NCI-H460 (cell line): ENCODE measurements around the gene WWC2. TPM values are rescaled to one million over a fixed set of nuclear protein-coding genes. Genes with fewer than 3 reads are reported as not detected.
A peak's percentile ranks its signal among the peaks of the same experiment; 100 is the strongest.

Experiments
- DNase-seq: peaks from one replicate; pipeline ENCODE4 v3.0.0-alpha.2; 2016; ENCODE audit warnings: low read depth; ENCODE audit errors: extremely low read depth
- total RNA-seq: library from RNA; depleted of rRNA; stranded (reverse); fragments of >200 nt; shearing (Covaris generic); gene quantifications from 2 replicates; pipeline ENCODE4 v1.2.3, GENCODE V29; 2014

The WWC2 gene
- total RNA-seq, 1 experiment from 2014 or later: 24.8 TPM

DNA sequence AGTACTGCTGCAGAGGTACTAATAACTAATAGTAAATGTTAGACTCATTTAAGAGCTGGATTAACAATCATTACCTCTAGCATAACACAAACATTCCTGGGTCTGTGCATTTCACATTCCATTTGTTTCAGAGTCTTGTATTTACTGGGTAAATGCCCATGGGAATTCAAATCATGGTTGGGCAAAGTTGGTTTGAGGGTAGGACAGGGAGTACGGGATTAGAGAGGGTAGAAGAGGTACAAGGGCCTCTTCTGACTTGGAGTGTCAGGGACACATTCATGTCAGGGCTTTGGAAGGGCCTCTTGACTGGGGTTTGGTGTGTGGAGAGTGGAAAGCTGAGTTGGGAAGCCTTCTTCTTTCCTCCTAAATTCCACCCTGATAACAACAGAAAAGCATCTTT is 65.9 kb downstream of the WWC2 start:
- DNase-seq: no peak

DNA sequence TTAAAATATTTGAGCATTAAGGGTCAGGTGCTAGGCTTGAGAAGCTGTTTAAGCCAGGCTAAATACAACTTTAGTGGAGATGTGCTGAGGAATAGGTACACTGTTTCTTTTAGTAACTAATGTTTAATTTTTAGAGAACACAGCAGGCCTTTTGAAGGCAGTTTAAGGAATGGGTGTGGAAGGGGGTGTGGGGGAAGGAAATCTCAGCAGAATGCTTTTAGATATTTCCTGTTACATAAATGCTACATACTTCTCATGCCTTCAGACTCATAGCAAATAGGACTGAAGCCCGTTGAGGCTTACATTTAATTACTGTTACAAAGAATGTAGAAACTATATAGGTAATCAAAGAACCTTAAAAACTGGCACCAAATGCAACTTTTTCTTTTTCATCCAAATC is 66.3 kb downstream of the WWC2 start:
- DNase-seq: no peak

DNA sequence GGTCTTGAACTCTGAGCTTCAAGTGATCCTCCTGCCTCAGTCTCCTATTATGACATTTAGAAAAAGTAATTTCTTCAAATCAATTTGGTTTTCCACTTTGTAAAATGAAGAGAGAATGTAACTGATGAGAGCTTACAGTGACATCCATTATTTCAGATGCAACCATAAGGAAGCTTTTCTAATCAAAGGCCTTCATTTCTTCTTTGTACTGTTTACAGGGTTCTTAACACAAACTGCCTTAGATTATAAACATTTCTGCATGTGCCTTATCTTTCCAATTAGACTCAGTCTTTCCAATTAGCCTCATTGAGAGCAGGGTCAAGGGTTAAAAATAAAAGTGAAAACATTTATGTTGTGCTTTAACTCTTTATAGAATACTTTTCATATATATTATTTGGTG is 71.8 kb downstream of the WWC2 start:
- no peak for DNase-seq

DNA sequence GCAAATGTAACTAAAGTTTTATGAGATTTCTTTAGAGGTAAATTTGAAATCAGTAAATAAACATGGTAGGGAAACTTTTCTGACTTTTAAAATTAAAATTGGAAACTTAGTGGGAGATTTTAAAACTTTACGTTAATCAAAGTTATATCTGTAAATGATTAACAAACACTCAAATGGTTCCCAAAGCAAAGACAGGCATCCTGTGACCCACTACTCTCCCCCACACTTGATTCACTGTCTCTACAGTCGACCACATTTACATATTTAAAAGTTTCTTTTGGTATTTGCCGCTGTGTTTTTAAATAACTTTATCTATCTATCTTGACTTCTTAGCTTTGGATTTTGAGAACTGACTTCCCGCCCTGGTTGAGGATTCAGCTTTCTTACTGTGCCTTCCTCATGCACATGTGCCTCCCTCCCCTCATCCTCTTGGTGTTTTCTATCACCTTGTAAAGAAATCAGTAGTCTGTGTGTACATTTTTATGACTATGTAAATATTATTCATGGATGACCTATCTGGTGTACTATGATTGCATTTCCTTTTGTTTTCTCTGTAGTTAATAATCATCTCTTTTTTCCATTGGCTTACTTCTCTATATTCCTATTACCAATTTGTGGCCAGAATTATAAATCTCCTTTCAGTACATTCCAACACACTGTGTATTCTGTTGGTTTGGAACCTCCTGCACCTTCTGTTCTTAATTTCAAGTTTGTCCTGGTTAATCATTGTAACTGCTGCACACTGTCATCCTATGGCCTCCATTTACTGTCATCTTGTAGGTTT is 72.6 kb downstream of the WWC2 start:
- DNase-seq: no peak

DNA sequence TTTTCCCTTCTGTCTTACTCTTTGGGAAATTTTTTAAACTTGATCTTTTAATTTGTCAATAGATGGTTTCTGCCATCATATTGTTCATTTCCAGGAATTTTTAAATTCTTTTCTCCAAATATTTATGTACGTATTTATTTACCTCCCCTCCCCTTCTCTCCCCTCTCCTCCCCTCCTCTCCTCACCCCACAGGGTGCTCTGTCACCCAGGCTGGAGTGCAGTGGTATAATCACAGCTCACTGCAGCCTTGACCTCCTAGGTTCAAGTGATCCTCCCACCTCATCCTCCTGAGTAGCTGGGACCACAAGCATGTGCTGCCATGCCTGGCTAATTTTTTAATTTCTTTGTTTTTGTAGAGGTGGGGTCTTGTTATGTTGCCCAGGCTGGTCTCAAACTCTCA is 73.8 kb downstream of the WWC2 start:
- no peak for DNase-seq

DNA sequence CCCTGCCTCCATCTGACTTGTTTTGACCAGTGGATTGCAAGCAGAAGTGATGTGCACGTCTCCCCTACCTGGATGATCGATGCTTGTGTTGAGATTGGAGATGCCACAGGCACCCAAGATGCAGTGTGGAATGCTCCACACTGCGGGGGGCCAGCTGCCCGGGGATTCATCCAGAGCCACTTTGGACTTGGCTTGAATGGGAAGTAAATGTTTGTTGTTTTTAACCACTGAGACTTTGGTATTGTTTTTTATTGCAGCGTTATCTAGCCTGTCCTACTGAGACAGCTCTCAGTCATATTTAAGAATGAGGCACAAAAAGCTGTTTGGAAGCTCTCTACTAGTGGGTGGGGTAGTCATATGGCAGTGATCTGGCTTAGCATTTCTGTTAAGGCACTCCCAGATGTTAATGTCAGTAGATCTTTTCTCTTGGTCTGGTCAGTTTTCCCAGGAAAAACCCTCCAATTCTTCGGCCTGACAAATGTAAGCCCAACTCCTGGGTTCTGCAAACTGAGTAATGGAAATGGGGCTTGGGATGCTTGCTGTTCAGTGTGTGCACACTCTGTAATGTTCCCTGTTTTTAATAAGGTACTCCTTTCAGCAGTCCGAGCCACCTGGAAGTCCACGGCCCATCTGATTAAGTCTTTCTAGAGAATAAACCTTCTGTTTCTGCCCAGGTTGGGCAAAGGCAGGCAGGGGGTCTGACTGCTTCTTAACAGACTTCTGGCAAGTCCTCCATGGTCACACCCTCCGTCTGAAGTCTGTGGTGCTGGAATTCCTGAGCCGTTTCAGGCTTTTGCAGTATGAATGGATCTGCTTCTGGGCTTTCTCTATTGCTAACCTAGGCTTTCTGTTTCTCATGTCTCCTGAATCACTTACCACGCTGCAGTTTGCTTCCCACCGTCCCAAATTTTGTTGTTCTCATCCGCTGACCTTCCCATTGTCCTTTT is 74.8 kb downstream of the WWC2 start:
- no peak for DNase-seq

DNA sequence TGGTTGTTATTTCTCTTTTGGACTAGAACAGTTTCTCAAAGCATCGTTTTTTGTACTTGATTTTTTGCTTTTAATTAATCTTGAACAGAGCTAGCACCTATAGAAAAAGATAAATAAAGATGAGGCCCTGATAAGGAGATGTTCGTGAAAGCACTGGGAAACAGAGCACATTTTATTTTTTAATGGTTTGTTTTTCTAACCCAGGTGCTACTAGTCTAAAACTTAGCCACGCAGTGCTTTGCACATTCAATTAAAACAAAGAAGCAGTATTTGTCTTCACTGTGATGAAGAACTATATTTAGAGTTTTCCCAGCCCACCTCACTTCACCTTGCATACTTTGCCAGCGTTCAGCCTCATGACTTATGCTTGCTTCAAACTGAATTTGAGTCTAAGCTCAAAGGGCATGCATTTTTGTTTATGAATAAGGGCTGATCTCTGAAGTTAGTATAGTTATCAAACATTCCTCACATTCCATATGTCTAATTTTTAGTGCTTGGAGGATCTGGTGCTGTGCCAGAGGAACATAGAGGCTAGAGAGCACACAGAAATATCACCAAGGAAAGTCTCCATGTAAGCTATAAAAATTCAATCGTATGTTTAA is 76.7 kb downstream of the WWC2 start:
- no peak for DNase-seq

DNA sequence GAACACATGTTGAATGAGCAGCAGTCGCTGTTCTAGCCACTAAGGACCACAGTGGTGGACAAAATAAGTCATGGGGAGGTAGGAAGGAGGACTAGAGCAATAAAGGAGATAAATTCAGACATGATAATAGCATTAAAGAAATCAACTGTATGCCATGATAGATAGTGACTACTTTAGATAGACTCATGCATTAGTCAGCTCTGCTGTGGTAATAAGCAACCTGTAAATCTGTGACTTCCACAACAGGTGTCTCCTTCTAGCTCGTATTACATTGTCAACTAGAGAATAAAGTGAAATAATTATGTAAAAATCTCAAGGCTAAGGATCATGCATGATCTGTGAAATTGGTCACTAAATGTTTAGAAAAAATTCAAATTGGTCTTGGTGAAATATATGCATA is 77.9 kb downstream of the WWC2 start:
- no peak for DNase-seq

DNA sequence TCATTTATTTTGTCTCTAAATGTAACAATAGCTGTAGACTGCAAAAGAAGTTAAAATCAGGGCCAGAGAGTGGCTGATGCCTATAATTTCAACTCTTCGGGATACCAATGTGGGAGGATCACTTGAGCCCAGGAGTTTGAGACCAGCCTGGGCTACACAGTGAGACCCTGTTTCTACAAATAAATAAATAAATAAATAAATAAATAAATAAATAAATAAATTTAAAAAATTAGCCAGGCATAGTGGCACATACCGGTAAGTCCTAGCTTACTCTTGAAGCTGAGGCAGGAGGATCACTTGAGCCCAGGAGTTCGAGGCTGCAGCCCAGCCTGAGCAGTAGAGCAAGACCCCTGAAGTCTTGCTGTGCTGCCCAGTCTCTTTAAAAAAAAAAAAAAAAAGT is 79.1 kb downstream of the WWC2 start:
- DNase-seq: no peak

DNA sequence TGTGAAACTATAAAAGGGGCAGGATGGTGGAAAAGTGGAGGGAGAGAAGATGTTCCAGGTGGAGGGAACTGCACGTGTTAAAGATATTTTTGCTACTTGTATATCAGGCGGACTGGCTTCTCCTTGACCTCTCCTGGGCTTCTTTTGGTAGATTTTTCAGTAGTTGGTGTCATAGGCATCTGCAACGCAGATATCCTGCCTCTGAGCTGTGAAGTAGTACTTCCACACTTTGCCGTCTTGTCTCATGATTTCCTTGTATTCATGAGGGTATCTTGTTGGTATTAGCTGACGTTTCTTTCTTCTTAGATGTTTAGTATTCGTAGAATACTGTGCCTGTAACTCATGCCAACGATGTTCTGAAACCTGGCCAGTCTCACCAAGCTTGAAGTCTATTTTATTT is 81.0 kb downstream of the WWC2 start:
- DNase-seq: no peak

DNA sequence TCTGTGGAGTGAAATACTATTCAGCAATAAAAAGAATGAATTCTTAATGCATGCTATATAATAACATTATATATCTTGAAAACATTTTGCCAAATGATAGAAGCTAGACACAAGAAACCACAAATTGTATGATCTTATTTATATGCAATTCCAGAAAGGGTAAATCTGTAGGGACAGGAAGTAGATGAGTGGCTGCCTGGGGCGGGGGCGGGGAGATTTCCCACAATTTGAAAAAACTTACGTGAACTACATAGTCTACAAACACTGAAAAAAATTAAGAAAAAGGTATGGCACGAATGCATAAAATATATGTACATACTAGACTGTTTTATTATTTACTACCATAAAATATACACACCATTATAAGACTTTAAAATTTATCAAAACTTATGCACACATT is 81.6 kb downstream of the WWC2 start:
- DNase-seq: no peak

DNA sequence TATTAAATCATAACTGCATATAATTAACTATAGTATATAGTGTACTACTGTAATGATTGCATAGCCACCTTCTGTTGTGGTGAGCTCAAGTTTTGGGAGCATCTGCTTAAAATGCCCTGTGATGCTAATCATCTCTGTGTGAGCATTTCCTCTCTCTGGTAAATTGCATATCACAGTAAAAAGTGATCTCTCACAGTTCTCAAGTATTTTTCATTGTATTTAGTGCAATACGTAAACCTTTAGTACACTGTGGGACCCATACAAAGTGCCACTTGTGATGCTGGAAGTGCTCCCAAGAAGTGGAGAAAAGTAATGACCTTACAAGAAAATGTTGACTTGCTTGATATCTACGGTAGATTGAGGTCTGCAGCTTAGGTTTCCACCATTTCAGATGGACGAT is 82.0 kb downstream of the WWC2 start:
- DNase-seq: no peak

DNA sequence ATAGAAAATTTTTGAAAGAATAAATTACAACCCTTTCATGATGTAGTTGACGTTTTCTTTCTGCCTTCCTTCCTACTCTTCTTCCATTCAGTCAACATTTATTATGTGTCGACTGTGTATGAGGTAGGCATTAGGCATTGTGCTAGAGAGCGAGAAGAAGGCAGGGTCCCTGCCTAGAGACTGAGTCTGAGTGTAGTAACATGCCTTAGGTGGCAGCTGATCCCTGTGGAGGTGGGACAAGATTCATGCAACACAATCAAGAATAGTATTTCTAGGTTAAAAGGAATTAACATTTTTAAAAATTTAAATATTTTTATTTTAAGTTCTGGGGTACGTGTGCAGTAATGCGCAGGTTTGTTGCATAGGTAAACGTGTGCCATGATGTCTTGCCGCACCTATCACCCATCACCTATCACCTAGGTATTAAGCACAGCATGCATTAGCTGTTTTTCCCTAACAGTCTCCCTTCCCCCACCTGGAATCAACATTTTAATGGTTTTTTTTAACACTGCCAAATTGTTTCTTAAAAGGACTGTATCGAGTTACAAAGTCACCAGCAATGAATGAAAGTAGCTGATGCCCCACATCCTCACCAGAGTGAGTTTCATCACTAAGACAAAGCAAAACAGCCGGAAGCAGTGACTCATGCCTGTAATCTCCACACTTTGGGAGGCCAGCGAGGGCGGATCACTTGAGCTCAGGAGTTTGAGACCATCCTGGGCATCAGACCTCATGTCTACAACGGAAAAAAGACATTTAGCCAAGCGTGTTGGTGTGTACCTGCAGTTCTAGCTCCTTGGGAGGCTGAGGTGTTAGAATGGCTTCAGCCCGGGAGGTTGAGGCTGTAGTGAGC is 84.0 kb downstream of the WWC2 start:
- peak; percentile 50 for DNase-seq

DNA sequence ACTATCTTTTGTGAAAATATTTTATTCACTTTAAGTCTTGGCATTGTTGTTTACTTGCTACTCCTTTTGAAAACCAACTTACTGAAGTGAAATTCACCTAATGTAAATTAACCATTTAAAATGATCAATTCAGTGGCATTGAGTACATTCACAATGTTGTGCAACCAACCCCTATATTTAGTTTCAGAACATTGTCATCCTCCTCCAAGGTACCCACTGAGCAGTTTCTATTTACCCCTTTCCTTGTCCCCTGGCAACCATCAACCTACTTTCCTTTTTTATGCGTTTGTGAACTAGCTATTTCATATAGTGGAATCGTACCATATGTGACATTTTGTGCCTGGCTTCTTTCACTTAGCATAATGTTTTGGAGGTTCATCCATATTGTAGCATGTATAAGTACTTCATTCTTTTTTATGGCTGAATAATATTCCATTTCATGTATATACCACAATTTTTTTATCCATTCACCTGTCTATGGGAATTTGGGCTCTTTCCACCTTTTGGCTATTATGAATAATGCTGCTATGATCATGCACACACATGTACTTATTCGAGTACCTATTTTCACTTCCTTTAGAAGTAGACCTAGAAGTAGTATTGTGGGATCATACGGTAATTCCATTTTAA is 85.0 kb downstream of the WWC2 start:
- DNase-seq: no peak

DNA sequence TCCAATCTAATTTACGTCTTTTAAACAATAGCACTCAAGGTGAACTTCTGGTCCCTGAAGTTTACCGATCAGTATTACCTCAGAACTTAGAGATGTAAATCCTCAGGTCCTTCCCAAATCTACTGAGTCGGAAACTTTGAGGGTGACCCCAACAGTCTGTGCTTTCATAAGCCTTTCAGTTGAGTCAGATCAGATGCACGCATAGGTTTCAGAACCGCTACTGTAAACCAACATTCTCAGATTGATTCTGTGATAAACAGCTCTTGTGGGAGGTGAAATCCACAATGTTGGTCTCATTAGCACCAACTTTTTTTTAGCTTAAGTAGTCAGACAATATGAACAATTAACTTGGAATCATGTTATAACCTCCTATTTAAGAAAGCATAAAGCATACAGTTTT is 86.0 kb downstream of the WWC2 start:
- no peak for DNase-seq

DNA sequence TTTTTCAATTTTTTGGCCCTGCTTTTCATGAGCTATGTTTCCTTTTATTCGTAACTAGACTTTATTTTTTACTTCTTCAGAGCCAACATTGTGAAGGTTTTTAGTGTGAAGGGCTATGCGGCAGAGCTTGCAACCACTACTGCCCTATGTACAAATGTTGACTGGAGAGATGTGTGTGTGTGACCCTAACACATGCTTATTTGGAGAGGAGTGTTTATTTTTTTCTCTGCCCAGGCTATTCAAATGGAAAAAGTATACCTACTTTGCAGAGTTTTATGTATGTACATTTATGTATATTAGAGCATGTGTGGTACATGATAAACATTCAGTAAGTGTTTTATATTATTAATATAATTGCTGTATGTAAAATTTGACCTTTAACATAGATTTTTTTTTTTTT is 86.5 kb downstream of the WWC2 start:
- no peak for DNase-seq

DNA sequence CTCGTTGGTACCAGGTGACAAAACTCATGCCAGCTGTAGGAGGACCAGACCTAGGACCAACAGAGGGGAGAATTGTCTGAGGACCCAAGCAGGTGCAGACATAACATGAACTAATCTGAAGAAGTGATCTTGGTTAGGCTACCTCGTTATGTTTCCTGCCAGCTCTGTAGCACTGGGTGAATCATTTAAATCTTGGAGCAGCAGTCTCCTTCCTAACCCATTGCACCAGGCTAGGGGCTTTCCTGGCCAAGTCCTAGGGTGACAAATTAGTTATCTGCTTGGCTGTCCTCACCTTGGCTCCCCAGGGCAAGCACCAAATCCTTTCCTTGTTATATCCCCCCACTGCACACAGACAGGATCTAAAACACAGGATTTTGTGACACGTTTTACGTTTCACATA is 87.8 kb downstream of the WWC2 start:
- DNase-seq: no peak

DNA sequence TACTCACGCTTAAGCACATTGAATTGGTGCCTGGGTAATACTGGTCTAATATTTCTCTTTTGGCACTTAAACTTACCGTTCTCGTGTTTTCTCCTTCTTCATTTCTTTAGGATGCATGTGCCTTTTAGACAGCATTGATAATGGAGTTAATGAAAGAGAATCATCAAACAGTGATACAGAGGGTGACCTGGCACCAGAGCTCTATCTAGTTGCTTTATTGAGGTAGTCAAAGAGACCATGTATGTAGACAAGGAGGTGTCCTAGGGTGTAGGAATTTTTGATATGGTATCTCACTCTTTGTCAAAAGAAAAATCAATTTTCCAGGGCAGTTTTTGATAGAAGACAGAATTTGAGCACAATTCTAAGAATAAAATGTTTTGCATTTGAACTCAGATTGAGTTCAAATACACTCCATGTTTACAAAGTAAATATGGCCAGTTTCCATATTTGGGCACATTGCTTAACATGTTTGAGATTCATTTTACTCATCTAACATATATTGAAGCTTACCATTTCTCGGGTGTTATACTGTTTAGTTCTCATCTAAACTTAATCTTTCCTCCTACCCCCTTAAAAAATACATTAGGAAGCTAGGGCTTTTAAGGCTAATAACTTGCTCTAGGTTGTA is 92.0 kb downstream of the WWC2 start:
- DNase-seq: no peak

DNA sequence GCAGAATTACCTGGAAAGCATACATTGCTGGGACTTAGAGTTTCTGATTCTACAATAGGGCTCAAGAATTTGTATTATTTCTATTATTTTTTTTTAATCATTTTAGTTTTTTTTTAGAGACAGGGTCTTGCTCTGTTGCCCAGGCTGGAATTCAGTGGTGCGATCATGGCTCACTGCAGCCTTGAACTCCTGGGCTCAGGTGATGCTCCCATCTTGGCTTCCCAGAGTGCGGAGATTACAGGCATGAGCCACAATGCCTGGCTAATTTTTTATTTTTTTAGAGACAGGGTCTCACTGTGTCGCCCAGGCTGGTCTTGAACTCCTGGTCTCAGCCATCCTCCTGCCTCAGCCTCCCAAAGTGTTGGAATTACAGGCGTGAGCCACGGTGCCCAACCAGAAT is 92.6 kb downstream of the WWC2 start:
- DNase-seq: no peak

DNA sequence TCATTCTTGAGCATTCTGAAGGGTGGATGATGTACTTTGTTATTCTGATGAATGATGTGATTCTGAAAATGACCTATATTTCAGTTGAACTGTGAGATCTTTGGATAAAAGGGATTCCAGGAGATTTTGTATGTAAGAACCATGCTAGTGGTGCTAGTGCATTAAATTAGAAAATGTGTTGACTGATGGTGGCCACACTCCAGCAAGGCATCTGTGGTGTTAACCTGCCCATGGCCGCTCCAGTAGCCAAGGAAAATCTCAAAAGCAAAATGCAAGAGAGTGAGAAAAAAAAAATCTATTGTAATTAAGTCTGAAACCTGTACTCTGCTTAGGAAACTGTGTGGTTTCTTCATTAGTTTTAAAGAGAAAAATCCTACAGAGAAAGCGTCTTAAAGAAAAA is 93.5 kb downstream of the WWC2 start:
- no peak for DNase-seq
